ENCODE measurements around the gene ADAMTSL4. TPM values are rescaled to one million over a fixed set of nuclear protein-coding genes. Genes with fewer than 3 reads are reported as not detected.
"Not testable (repeated sequence)": the region's sequence is repeated elsewhere in the genome, so short reads cannot be mapped to it uniquely, and the experiment has no call there.

Gene ADAMTSL4
- total RNA-seq, 2 donors from 2014 or later = 0.48 to 1.0 TPM

GRCh38 chr1:150574260-150575071 is 25.3 kb downstream of the ADAMTSL4 start:
- Mint-ChIP-seq H3K9me3 (no peaks in the 10 kb centered on the region), H3K27ac (peak overlapping the region; percentile 98 to 100), H3K27me3 (no peaks in the 10 kb centered on the region), H3K4me1 (ENCODE audit: low read depth in 2 of 2) (peaks cover 55 to 61% of the 10 kb centered on the region in 2 donors), H3K36me3 (peaks cover 52% of the 10 kb centered on the region), H3K4me3 (peak overlapping the region; percentile 92)
- no peak for DNase-seq (ENCODE audit: low spot score)
- ATAC-seq = no peak

GRCh38 chr1:150575072-150575489 is 25.9 kb downstream of the ADAMTSL4 start:
- ATAC-seq (no peak), DNase-seq (ENCODE audit: low spot score) (no peak)
- peaks cover 48% of the 10 kb centered on the region for H3K36me3 Mint-ChIP-seq
- peak overlapping the region; percentile 92 for H3K4me3 Mint-ChIP-seq
- H3K27ac Mint-ChIP-seq = peak overlapping the region; percentile 98 to 100
- H3K4me1 Mint-ChIP-seq (ENCODE audit: low read depth in 2 of 2) = peaks cover 53 to 57% of the 10 kb centered on the region in 2 donors
- H3K9me3 Mint-ChIP-seq = no peaks in the 10 kb centered on the region
- no peaks in the 10 kb centered on the region for H3K27me3 Mint-ChIP-seq

DNA sequence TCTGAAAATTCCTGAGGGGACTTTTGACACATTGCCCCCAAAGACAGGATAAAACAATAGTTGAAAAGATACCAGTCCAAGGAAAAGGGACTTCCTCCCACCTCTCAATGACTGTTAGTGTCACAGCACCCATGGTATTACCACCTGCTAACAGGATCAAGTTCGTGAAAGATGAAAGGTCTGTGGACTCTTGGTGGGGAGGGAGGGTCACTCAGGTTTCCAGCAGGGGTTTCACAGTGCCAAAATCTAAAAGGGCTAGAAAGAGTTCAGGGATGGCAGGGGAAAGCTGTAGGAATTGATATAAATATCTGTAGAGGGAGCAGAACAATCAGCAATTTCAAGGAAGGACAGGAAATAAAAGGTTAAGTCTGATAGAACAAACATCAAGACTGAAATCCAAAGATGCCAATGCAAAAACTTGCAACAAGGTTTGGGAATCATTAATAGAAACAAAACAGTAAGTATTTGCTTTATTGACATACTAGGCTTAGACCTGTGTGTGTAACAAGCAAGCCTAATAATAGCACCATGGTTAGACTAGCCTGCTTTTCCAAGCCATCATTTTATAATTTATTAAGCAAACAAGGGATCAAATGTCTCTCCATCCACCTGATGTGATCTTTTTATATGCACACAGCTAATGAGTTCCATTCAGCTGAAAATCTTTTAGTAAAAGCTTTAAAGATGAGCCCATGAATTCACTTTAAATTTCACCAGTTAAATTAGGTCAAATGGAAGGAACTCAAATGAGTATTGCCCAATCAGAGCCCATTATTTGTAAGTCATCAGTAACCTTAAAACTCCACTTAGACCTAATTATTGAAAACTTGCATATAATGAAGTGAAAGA is 26.5 kb downstream of the ADAMTSL4 start:
- ATAC-seq (no peak), DNase-seq (ENCODE audit: low spot score) (no peak)
- H3K27me3 Mint-ChIP-seq = no peaks in the 10 kb centered on the region
- H3K9me3 Mint-ChIP-seq = no peaks in the 10 kb centered on the region
- H3K27ac Mint-ChIP-seq = peak overlapping the region; percentile 98 to 100
- peaks cover 56 to 57% of the 10 kb centered on the region in 2 donors for H3K4me1 Mint-ChIP-seq (ENCODE audit: low read depth in 2 of 2)
- H3K4me3 Mint-ChIP-seq = peak overlapping the region; percentile 92
- peaks cover 46% of the 10 kb centered on the region for H3K36me3 Mint-ChIP-seq

GRCh38 chr1:150576367-150576711 is 27.1 kb downstream of the ADAMTSL4 start:
- Mint-ChIP-seq H3K4me1 (ENCODE audit: low read depth in 2 of 2) (peaks cover 54 to 55% of the 10 kb centered on the region in 2 donors), H3K9me3 (no peaks in the 10 kb centered on the region)
- no peak for ATAC-seq

GRCh38 chr1:150576794-150577556 is 27.8 kb downstream of the ADAMTSL4 start:
- no peaks in the 10 kb centered on the region for H3K27me3 Mint-ChIP-seq
- H3K4me3 Mint-ChIP-seq = peak overlapping the region; percentile 92
- ATAC-seq = no peak
- peaks cover 46% of the 10 kb centered on the region for H3K36me3 Mint-ChIP-seq
- DNase-seq (ENCODE audit: low spot score) = no peak
- H3K27ac Mint-ChIP-seq = peak overlapping the region; percentile 98 to 100
- no peaks in the 10 kb centered on the region for H3K9me3 Mint-ChIP-seq
- H3K4me1 Mint-ChIP-seq (ENCODE audit: low read depth in 2 of 2) = peaks cover 54 to 55% of the 10 kb centered on the region in 2 donors

More at GRCh38 chr1:150576367-150576711, 27.1 kb downstream of the ADAMTSL4 start:
- Mint-ChIP-seq H3K4me3 (peak overlapping the region; percentile 92), H3K27me3 (no peaks in the 10 kb centered on the region), H3K27ac (peak overlapping the region; percentile 98 to 100), H3K36me3 (peaks cover 46% of the 10 kb centered on the region)
- no peak for DNase-seq (ENCODE audit: low spot score)

DNA sequence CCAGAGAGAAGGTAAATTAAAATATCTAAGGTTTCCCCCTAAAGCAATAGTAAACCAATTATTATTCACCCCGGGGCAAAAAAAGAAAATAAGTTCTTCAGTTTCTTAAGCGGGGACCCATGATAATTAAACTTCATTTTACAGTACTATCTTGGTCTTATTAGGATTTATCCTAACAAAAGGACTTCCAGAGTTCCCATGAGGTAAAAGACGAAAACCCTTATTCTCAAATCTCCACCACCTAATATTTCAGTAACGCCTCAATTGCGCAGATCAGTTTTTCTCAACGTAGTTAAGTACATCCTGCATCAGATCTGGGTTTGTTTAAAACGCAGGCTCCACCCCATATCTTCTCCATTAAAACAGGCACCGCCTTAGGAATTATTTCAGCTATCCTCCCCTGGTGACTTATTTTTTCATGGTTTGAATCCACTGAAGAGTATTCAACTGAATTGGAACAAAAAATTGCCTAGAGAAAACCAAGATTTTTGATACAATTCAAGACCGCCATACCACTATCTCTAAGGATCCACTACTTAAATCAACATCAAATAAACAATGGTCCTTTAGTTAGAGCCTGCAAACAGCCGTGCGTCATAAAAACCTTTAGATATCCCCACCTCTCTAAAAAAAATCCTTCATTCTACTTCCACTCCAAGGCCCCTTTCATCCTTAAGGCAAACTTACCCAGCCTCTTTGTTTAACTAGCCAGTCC is 28.5 kb downstream of the ADAMTSL4 start:
- H3K27ac Mint-ChIP-seq = peak overlapping the region; percentile 98 to 100
- peak overlapping the region; percentile 92 for H3K4me3 Mint-ChIP-seq
- H3K9me3 Mint-ChIP-seq = no peaks in the 10 kb centered on the region
- no peak for DNase-seq (ENCODE audit: low spot score)
- peaks cover 53 to 54% of the 10 kb centered on the region in 2 donors for H3K4me1 Mint-ChIP-seq (ENCODE audit: low read depth in 2 of 2)
- H3K36me3 Mint-ChIP-seq = peaks cover 46% of the 10 kb centered on the region
- ATAC-seq = no peak
- H3K27me3 Mint-ChIP-seq = no peaks in the 10 kb centered on the region

DNA sequence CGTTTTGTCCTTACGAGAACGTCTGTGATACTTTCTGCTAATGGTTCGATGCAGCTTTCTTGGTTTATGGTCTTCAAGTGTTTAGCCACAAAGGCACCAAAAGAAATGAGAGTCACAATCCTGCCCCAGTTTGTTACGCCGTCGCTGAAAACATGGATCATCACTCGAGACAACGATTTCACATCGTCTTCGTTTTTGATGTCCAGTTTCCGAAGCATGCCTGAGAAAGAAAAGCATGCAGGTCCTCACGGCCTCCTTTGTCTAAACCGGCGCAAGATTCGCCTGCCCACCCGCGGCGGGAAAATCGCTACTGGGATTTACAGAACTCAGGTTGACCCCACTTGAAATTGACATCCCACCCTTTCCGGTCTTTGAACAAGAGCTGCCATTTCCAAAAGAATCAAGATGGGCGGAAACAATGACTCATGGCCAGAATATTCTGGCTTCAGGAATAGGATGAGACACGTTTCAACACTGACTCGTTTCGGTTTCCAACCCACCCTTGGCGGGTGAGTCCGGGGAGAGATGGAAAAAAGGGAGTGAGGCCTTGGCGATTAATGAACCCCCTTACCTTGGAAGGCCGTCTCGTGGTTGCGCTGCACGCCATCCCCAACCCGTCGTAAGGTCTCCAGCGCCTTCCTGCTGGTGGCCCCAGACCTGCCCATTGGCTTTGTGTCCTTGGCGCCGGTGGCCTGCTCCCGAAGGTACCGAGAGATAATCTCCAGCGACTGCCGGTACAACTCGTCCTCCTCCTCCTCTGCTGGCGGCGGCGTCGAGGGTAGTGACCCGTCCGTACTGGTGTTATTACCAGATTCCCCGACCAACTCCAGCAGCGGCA is 29.3 kb downstream of the ADAMTSL4 start:
- DNase-seq (ENCODE audit: low spot score) (peak; percentile 74), ATAC-seq (peak; percentile 1 to 4)
- H3K27me3 Mint-ChIP-seq = no peaks in the 10 kb centered on the region
- H3K27ac Mint-ChIP-seq = peak overlapping the region; percentile 98 to 100
- H3K36me3 Mint-ChIP-seq = peaks cover 46% of the 10 kb centered on the region
- H3K9me3 Mint-ChIP-seq = no peaks in the 10 kb centered on the region
- H3K4me3 Mint-ChIP-seq = peak overlapping the region; percentile 92
- peaks cover 49 to 50% of the 10 kb centered on the region in 2 donors for H3K4me1 Mint-ChIP-seq (ENCODE audit: low read depth in 2 of 2)

DNA sequence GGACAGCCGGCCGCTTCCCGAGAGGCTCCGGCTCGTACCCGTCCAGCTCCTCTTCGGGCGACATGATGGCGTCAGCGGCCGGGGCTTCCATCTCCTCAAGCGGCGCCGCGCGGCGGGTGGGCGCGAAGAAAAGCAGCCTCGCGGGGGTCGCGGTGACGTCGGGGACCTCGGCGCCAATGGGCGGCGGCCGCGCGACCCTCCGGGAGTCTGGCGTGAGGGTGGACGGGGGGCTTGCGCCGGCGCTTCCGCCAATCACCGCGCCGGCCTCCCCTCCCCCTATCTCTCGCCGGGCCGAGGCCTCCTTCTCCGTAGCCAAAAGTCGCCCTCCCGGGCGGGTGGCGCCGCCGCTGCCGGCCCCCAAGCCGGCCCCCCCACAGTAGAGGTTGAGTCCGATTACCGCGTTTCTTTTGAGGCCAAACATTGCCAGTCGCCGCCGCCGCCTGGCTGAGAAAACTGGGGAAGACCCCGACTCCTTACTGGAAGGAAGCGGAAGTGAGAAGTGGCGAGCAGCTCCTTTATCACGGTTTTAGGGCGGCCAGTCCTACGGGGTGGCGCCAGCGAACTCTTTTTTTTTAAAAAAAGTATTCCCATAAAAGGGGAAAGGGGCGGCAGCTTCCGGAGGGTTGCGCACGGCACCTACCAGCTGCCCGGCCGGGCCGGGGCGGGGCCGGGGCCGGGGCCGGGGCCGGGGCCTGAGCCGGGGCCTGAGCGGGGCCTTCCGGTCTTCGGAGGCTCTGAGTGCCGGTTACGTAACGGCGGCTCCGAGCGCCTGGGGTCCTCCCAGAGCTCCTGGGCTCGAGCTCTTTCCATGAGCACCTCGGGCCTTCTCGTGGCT is 30.1 kb downstream of the ADAMTSL4 start, which contains the start of gene MCL1:
TSS of gene MCL1 (minus strand) at position 501 of the 835 bp plus-strand sequence. CDS start at position 421, 80 bp downstream.
- Mint-ChIP-seq H3K9me3 (no peaks in the 10 kb centered on the region), H3K4me1 (ENCODE audit: low read depth in 2 of 2) (peaks cover 43 to 49% of the 10 kb centered on the region in 2 donors), H3K4me3 (peak within 1 kb of the TSS; percentile 92), H3K36me3 (peaks cover 44% of the 10 kb centered on the region), H3K27me3 (no peaks in the 10 kb centered on the region), H3K27ac (peak within 1 kb of the TSS; percentile 98 to 100)
- DNase-seq (ENCODE audit: low spot score) (peak; percentile 96), ATAC-seq (peak; percentile 94 to 95)

GRCh38 chr1:150579945-150580642 is 30.9 kb downstream of the ADAMTSL4 start:
- peaks cover 37% of the 10 kb centered on the region for H3K36me3 Mint-ChIP-seq
- no peaks in the 10 kb centered on the region for H3K27me3 Mint-ChIP-seq

GRCh38 chr1:150580966-150581365 is 31.8 kb downstream of the ADAMTSL4 start:
- Mint-ChIP-seq H3K36me3 (peaks cover 28% of the 10 kb centered on the region), H3K4me3 (peak overlapping the region; percentile 92), H3K4me1 (ENCODE audit: low read depth in 2 of 2) (peaks cover 27 to 35% of the 10 kb centered on the region in 2 donors), H3K27ac (peak overlapping the region; percentile 98 to 100)
- not testable (repeated sequence) for DNase-seq (ENCODE audit: low spot score); ATAC-seq; H3K9me3 Mint-ChIP-seq; H3K27me3 Mint-ChIP-seq

More at GRCh38 chr1:150579945-150580642, 30.9 kb downstream of the ADAMTSL4 start:
- H3K9me3 Mint-ChIP-seq = no peaks in the 10 kb centered on the region
- peak overlapping the region; percentile 98 to 100 for H3K27ac Mint-ChIP-seq
- no peak for DNase-seq (ENCODE audit: low spot score)
- H3K4me1 Mint-ChIP-seq (ENCODE audit: low read depth in 2 of 2) = peaks cover 36 to 41% of the 10 kb centered on the region in 2 donors
- H3K4me3 Mint-ChIP-seq = peak overlapping the region; percentile 92
- no peak for ATAC-seq

GRCh38 chr1:150581437-150581836 is 32.2 kb downstream of the ADAMTSL4 start:
- Mint-ChIP-seq H3K36me3 (peaks cover 23% of the 10 kb centered on the region), H3K4me1 (ENCODE audit: low read depth in 2 of 2) (peaks cover 23 to 32% of the 10 kb centered on the region in 2 donors)
- not testable (repeated sequence) for ATAC-seq; H3K4me3 Mint-ChIP-seq; DNase-seq (ENCODE audit: low spot score); H3K9me3 Mint-ChIP-seq; H3K27me3 Mint-ChIP-seq; H3K27ac Mint-ChIP-seq

All from natural killer cell treated with Interleukin-12 subunit alpha and Interleukin-12 subunit beta and Interleukin-15 and Interleukin-18, amount 100 ng/mL, for 72 hours (primary cell).